Activated CD8-positive, alpha-beta T cell treated with anti-CD3 and anti-CD28 coated beads for 36 hours (primary cell): Measurements from ENCODE around the gene HS6ST1. TPM values are rescaled to one million over a fixed set of nuclear protein-coding genes. Genes with fewer than 3 reads are reported as not detected.
"Not testable (repeated sequence)": the region's sequence is repeated elsewhere in the genome, so short reads cannot be mapped to it uniquely, and the experiment has no call there.

Source experiments
- ATAC-seq: fragments of 200-7000 bp; cut with Tn5 transposase; one replicate; pipeline ENCODE4 v1.10.0; 2021; ENCODE audit warnings: mild to moderate bottlenecking, moderate library complexity
- CTCF ChIA-PET: fragments of 350-600 bp; sonication (Branson Sonifier 250); formaldehyde crosslinking; loops from one replicate; lab custom pipeline; 2021; ENCODE audit warnings: antibody characterized with exemption; lab: Charles Lee
- POLR2A ChIA-PET: fragments of 350-600 bp; sonication (Branson Sonifier 250); formaldehyde crosslinking; loops from one replicate; lab custom pipeline; 2021; ENCODE audit warnings: antibody characterized with exemption; lab: Charles Lee
- DNase-seq: peaks from one replicate; pipeline ENCODE4 v3.0.0-alpha.2; 2020
- H3K27ac Mint-ChIP-seq: one replicate; pipeline ENCODE4 v1.8.0; 2021; ENCODE audit warnings: mild to moderate bottlenecking, mixed read lengths
- H3K27me3 Mint-ChIP-seq: one replicate; pipeline ENCODE4 v1.8.0; 2021; ENCODE audit warnings: mixed read lengths
- H3K36me3 Mint-ChIP-seq: one replicate; pipeline ENCODE4 v1.8.0; 2021; ENCODE audit warnings: low read depth, mixed read lengths
- H3K4me1 Mint-ChIP-seq: one replicate; pipeline ENCODE4 v1.8.0; 2021; ENCODE audit warnings: low read depth, mixed read lengths
- H3K4me3 Mint-ChIP-seq: one replicate; pipeline ENCODE4 v1.8.0; 2021; ENCODE audit warnings: mild to moderate bottlenecking, moderate library complexity, mixed read lengths
- H3K9me3 Mint-ChIP-seq: one replicate; pipeline ENCODE4 v1.8.0; 2021; ENCODE audit warnings: mixed read lengths
- intact Hi-C: fragments of 100-400 bp; cut with micrococcal nuclease; formaldehyde crosslinking; loops from one replicate; pipeline ENCODE4 v1.10.0; 2022
- total RNA-seq, 2 experiments: library from RNA; stranded (reverse); gene quantifications; one replicate each; pipeline ENCODE4 v1.2.3, GENCODE V29; 2021
- TF ChIP-seq, protein P1 (sequence below): fragments of 200-600 bp; IDR thresholded peaks from one replicate; pipeline ENCODE4 v1.8.0; 2022; ENCODE audit warnings: antibody characterized with exemption, mild to moderate bottlenecking

The HS6ST1 gene
- total RNA-seq, 2 experiments from 2014 or later = 12.5 to 13.0 TPM

DNA sequence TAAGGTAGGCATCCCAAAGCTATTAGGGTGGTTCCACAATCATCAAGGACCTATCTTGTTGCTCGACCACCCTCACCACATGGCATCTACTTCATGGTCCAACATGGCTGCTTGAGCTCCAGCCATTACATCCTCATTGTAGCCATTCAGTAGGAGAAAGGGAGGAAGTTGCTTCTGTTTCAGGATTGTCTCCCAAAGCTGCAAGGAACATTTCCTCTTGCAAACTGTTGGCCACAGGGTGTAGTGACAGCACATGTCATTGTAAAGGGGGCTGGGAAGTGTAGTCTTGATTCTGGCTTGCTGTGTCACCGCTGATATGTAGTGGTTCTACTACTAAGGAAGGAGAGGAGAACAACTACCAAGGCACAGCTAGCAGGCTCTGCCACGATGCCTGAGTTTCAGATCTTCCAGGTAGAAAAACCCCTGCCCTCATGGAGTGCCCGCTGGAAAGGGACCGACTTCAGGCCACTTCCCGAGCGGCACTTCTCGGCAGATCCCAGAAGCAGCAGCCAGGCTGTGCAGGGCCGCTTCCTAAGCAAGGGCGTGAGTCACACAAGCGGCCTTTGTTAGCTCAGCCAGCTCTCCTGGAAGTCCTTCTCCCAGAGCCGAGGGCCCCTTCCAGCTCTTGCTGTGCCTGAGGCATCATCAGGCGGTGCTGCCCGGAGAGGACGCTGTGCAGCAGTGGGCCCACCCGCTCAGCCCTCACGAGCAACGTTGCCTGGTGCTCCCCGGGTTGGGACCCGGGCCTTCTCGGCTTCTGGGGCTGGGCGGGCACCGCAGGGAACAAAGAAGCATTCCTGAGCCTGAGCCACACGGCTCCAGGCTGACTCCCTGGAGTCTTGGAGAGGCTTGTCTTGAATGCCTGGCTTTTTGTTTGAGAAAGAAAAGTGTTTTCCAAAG lies 58.2 kb downstream of the HS6ST1 start:
- H3K36me3 Mint-ChIP-seq = no peaks in the 10 kb centered on the region
- DNase-seq = no peak
- H3K27me3 Mint-ChIP-seq = no peaks in the 10 kb centered on the region
- POLR2A ChIA-PET = no interaction called here
- no peak overlapping the region for H3K27ac Mint-ChIP-seq
- H3K9me3 Mint-ChIP-seq = no peaks in the 10 kb centered on the region
- ATAC-seq = no peak
- TF ChIP-seq, protein P1, sequence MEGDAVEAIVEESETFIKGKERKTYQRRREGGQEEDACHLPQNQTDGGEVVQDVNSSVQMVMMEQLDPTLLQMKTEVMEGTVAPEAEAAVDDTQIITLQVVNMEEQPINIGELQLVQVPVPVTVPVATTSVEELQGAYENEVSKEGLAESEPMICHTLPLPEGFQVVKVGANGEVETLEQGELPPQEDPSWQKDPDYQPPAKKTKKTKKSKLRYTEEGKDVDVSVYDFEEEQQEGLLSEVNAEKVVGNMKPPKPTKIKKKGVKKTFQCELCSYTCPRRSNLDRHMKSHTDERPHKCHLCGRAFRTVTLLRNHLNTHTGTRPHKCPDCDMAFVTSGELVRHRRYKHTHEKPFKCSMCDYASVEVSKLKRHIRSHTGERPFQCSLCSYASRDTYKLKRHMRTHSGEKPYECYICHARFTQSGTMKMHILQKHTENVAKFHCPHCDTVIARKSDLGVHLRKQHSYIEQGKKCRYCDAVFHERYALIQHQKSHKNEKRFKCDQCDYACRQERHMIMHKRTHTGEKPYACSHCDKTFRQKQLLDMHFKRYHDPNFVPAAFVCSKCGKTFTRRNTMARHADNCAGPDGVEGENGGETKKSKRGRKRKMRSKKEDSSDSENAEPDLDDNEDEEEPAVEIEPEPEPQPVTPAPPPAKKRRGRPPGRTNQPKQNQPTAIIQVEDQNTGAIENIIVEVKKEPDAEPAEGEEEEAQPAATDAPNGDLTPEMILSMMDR = no peak
- intact Hi-C loops = no loop called here
- H3K4me1 Mint-ChIP-seq = no peaks in the 10 kb centered on the region
- CTCF ChIA-PET = interaction anchor here (1.0 kb wide), 1 partner anchor 27 kb away, joined by 3 read pairs; no protein-coding TSS in a partner anchor
- H3K4me3 Mint-ChIP-seq = no peak overlapping the region

GRCh38 chr2:128259585-128259984 lies 59.1 kb downstream of the HS6ST1 start:
- H3K4me1 Mint-ChIP-seq = no peaks in the 10 kb centered on the region
- H3K4me3 Mint-ChIP-seq = no peak overlapping the region
- ChIA-PET POLR2A (no interaction called here), CTCF (no interaction called here)
- intact Hi-C loops = no loop called here
- no peak for DNase-seq
- no peaks in the 10 kb centered on the region for H3K36me3 Mint-ChIP-seq
- H3K27me3 Mint-ChIP-seq = no peaks in the 10 kb centered on the region
- ATAC-seq = no peak
- H3K27ac Mint-ChIP-seq = no peak overlapping the region
- TF ChIP-seq, protein P1 = no peak
- no peaks in the 10 kb centered on the region for H3K9me3 Mint-ChIP-seq

DNA sequence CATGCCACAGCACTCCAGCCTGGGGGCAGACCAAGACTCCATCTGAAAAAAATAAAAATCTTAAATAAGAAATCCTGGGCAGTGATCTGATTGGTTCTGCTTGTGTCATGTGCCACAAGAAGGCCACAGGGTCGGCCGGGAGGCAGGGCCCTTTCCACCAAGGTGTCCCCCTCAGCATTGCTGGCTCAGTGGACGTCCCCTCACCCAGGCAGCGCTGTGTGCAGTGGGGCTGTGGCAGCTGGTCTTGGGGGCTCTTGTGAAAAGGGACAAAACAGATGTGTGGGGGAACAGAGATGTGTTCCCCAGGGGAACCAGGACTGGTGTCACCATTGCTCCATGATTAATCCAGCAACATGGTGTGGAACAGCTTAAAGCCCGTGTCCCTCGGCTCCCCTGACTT lies 60.5 kb downstream of the HS6ST1 start:
- intact Hi-C loops = no loop called here
- no peak for DNase-seq
- H3K36me3 Mint-ChIP-seq = no peaks in the 10 kb centered on the region
- no peaks in the 10 kb centered on the region for H3K9me3 Mint-ChIP-seq
- H3K27me3 Mint-ChIP-seq = peaks cover 1% of the 10 kb centered on the region
- H3K27ac Mint-ChIP-seq = no peak overlapping the region
- H3K4me3 Mint-ChIP-seq = no peak overlapping the region
- H3K4me1 Mint-ChIP-seq = no peaks in the 10 kb centered on the region
- ChIA-PET POLR2A (no interaction called here), CTCF (no interaction called here)
- TF ChIP-seq, protein P1 = no peak
- no peak for ATAC-seq

- Mint-ChIP-seq H3K4me1 (no peaks in the 10 kb centered on the region), H3K27ac (no peak overlapping the region), H3K4me3 (no peak overlapping the region), H3K36me3 (no peaks in the 10 kb centered on the region), H3K9me3 (no peaks in the 10 kb centered on the region), H3K27me3 (peaks cover 1% of the 10 kb centered on the region)
- POLR2A ChIA-PET = no interaction called here
- no peak for ATAC-seq
- no peak for DNase-seq
- TF ChIP-seq, protein P1 = no peak
- CTCF ChIA-PET = no interaction called here
- intact Hi-C loops = no loop called here
Observed at GRCh38 chr2:128252501-128252900, 66.2 kb downstream of the HS6ST1 start.

DNA sequence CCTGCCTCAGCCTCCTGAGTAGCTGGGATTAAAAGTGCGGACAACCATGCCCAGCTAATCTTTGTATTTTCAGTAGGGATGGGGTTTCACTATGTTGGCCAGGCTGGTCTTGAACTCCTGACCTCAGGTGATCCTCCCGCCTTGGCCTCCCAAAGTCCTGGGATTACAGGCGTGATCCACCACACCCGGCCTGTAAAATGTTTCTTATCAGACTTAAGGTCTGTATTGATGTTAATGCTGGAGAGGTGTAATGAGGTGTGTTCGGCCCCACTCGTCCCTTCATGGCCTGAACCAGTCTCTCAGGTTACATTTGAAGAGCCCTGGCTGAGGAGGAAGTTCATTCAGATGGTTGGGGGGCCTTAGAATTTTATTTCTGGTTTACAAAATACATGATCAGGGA lies 66.6 kb downstream of the HS6ST1 start:
- intact Hi-C loops, POLR2A ChIA-PET, H3K4me3 Mint-ChIP-seq, H3K4me1 Mint-ChIP-seq, CTCF ChIA-PET, ATAC-seq, H3K27ac Mint-ChIP-seq, H3K36me3 Mint-ChIP-seq, DNase-seq, H3K27me3 Mint-ChIP-seq, H3K9me3 Mint-ChIP-seq: not testable (repeated sequence)
